SU-DHL-6 (cell line): ENCODE measurements around the gene LIMD2.

ENCODE experiments used
- H2AFZ ChIP-seq: fragments of 200-600 bp; sonication (generic); 2 replicates; pipeline ENCODE4 v1.6.1; 2014; ENCODE audit warnings: low read depth, mild to moderate bottlenecking, moderate library complexity, mixed read lengths, antibody characterized with exemption, low read length; ENCODE audit not compliant: severe bottlenecking
- H3F3A ChIP-seq: fragments of 200-600 bp; shearing (Covaris generic); 2 replicates; pipeline ENCODE4 v1.6.0; 2016; ENCODE audit warnings: antibody characterized with exemption, mild to moderate bottlenecking; ENCODE audit not compliant: insufficient read depth
- H3K27ac ChIP-seq: fragments of 200-600 bp; sonication (generic); 2 replicates; pipeline ENCODE4 v1.5.1; 2016; ENCODE audit warnings: low read depth, mild to moderate bottlenecking, low read length, moderate library complexity, mixed read lengths
- H3K27me3 ChIP-seq: fragments of 200-600 bp; sonication (generic), shearing (Covaris generic); 2 replicates; pipeline ENCODE4 v1.6.0; 2014; ENCODE audit warnings: mild to moderate bottlenecking, low read length
- H3K36me3 ChIP-seq: fragments of 200-600 bp; sonication (generic); 2 replicates; pipeline ENCODE4 v1.6.1; 2014; ENCODE audit warnings: mild to moderate bottlenecking, low read length, mixed read lengths
- H3K4me2 ChIP-seq: fragments of 300-600, 200-600 bp; shearing (Covaris generic), sonication (generic); 2 replicates; pipeline ENCODE4 v1.6.0; 2014; ENCODE audit warnings: low read length, low read depth, mild to moderate bottlenecking; ENCODE audit not compliant: poor library complexity, severe bottlenecking
- H3K4me3 ChIP-seq: fragments of 200-600 bp; sonication (generic); 2 replicates; pipeline ENCODE4 v1.5.1; 2014; ENCODE audit warnings: antibody characterized with exemption, low read length, mild to moderate bottlenecking, mixed read lengths; ENCODE audit not compliant: insufficient read depth, poor library complexity, severe bottlenecking
- H3K79me2 ChIP-seq: fragments of 200-600 bp; sonication (generic); 2 replicates; pipeline ENCODE4 v1.6.1; 2014; ENCODE audit warnings: mild to moderate bottlenecking, low read length, moderate library complexity; ENCODE audit not compliant: insufficient read depth
- H3K9ac ChIP-seq: fragments of 200-600 bp; sonication (generic); 2 replicates; pipeline ENCODE4 v1.7.0; 2014; ENCODE audit warnings: mild to moderate bottlenecking, low read length
- H3K9me2 ChIP-seq: fragments of 200-600 bp; sonication (generic); replicated peaks from 2 replicates; pipeline ENCODE4 v1.6.1; 2014; ENCODE audit warnings: low read length; ENCODE audit not compliant: insufficient read depth
- H3K9me3 ChIP-seq: fragments of 200-600 bp; sonication (generic); 2 replicates; pipeline ENCODE4 v1.6.1; 2014; ENCODE audit warnings: low read length, mixed read lengths; ENCODE audit not compliant: insufficient read depth
- H4K20me1 ChIP-seq: fragments of 200-600 bp; sonication (generic); 2 replicates; pipeline ENCODE4 v1.6.1; 2014; ENCODE audit warnings: low read depth, mild to moderate bottlenecking, antibody characterized with exemption, low read length, moderate library complexity, mixed read lengths
- EZH2phosphoT487 ChIP-seq: fragments of 200-600 bp; sonication (generic), shearing (Covaris generic); conservative IDR thresholded peaks from 2 replicates; pipeline ENCODE4 v1.6.1; 2018; ENCODE audit warnings: mild to moderate bottlenecking, antibody characterized with exemption, low read length, moderate library complexity, mixed read lengths
- TF ChIP-seq, protein P1 (sequence below): fragments of 200-600 bp; sonication (generic); IDR thresholded peaks from one replicate; pipeline ENCODE4 v1.5.1; 2017; ENCODE audit warnings: antibody characterized with exemption, mild to moderate bottlenecking, low read length, moderate library complexity; ENCODE audit not compliant: insufficient read depth, poor library complexity, severe bottlenecking

The LIMD2 gene

DNA sequence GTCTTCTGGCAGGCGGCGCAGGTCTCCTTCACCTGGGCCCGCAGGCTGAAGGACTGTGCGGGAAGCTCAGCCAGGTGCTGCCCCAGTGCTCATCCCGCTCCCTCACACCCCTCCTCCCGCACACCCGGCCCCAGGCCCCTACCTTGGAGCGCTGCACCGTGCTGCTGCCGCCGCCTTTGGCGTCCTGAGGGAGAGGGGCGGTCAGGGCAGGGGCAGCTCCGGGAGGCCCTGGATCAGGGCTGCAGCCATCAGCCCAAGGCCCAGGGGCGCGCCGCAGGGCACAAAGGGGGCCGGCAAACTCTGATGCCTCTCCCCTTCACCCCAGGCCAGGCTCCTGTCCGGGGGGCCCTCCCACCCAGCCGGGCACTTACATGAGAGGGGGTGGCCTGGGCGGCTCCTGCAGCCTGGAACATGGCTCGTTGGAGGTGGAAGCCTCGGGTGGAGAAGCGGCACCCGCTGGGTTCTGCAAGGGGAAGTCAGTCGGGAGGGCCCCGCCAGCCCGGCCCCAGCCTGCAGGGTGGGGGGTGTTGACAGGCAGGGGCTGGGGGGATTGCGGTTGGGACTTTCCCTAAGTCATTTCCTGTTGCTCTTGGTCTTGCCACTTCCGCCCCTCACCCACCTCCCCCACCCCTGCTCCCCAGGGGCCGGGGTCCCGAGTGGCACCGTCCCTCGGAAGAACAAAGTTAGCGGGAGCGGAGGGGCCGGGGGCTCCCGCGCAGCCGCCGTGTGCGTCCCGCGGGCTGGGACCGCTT, 863 bp downstream of the LIMD2 start:
- Histone ChIP-seq H3K27ac (peak overlapping the region; percentile 98), H3K9me2 (no peaks in the 10 kb centered on the region), H3K79me2 (peaks cover 12% of the 10 kb centered on the region), H3K9me3 (no peaks in the 10 kb centered on the region), H3K9ac (peak overlapping the region; percentile 99), H3K36me3 (no peaks in the 10 kb centered on the region; the same call in 1 of the 2 replicates), H3K4me2 (peak overlapping the region; percentile 93), H4K20me1 (no peaks in the 10 kb centered on the region), H3F3A (peaks cover 49% of the 10 kb centered on the region), H3K4me3 (peak overlapping the region; percentile 73), H2AFZ (no peak overlapping the region), H3K27me3 (no peaks in the 10 kb centered on the region)
- TF ChIP-seq EZH2phosphoT487 = no peak
- TF ChIP-seq, protein P1, sequence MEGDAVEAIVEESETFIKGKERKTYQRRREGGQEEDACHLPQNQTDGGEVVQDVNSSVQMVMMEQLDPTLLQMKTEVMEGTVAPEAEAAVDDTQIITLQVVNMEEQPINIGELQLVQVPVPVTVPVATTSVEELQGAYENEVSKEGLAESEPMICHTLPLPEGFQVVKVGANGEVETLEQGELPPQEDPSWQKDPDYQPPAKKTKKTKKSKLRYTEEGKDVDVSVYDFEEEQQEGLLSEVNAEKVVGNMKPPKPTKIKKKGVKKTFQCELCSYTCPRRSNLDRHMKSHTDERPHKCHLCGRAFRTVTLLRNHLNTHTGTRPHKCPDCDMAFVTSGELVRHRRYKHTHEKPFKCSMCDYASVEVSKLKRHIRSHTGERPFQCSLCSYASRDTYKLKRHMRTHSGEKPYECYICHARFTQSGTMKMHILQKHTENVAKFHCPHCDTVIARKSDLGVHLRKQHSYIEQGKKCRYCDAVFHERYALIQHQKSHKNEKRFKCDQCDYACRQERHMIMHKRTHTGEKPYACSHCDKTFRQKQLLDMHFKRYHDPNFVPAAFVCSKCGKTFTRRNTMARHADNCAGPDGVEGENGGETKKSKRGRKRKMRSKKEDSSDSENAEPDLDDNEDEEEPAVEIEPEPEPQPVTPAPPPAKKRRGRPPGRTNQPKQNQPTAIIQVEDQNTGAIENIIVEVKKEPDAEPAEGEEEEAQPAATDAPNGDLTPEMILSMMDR = no peak

DNA sequence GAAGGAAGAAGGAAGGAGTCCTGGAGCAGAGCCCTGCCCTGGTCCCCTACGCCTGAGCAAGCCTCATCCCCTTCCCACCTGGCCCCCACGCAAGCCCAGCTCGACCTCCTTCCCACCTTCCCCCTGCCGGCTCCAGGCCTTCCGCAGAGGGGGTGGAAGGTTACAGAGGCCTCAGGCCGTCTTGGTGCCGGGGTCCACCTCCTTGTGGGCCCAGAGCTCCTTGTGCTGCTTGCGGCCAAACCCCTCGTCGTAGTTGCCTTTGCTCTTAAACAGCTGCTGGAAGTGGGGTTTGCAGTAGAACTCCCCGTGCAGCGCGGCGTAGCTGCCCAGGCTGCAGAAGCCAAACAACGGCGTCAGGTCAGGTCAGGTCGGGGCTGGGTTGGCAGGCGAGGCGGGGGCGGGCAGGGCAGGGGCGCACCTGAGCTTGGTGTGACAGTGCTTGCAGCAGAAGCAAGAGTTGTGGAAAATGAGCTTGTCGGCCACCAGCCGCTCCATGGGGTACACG, 1.5 kb downstream of the LIMD2 start:
- peaks cover 49% of the 10 kb centered on the region for H3F3A ChIP-seq

DNA sequence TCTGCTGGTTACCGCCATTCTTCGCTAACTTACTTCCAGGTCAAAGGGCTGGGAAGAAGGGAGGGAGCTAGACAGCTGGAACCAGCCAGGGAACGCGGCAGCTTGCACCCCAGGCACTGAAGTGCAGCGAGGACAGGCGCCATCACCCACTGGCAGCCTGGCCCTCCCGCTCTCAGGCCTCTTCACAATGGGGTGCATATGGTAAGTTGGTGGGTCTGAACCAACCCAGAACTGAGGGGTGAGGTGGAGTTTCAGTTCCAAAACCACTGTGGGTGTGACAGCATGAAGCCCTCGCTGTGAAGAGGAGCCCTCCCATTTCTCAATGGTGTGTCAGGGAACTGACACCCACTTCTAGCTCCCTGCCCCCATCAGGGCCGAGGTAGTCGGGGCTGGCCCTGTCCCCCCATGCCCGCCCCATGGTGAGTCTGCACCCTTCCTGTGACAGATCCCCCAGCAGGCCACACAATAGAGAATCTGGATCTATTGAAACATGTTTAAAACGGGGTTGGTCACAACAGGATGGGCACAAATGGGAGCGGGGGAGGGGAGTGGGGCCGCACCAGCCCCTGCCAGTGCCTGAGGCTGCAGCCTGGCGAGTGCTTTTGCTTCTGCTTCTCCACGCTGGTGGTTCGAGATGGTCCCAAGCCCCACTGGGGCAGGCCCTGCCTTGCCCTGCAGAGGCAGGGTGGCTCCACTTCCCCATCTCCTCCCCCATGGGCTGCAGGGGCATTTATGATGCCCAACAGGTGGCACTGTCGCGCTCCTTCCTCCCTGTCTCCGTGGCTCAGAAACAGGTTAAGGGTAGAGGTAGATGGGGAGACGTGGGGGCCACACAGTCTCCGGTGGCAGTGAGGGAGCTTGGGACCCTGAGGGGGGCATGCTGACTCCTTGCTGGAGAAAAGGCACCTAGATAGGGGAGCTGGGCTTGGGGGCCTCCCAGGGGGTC, 2.3 kb downstream of the LIMD2 start:
- Histone ChIP-seq H3K4me2 (peak overlapping the region; percentile 93), H3F3A (peaks cover 48% of the 10 kb centered on the region), H3K9me2 (no peaks in the 10 kb centered on the region), H3K9me3 (no peaks in the 10 kb centered on the region), H3K27me3 (no peaks in the 10 kb centered on the region), H4K20me1 (no peaks in the 10 kb centered on the region), H2AFZ (no peak overlapping the region), H3K4me3 (peak overlapping the region; percentile 73), H3K36me3 (no peaks in the 10 kb centered on the region; the same call in 1 of the 2 replicates), H3K9ac (peak overlapping the region; percentile 99), H3K27ac (peak overlapping the region; percentile 98), H3K79me2 (peaks cover 12% of the 10 kb centered on the region)
- TF ChIP-seq, protein P1 = peak; percentile 89
- no peak for TF ChIP-seq EZH2phosphoT487

More for the DNA sequence above, 1.5 kb downstream of the LIMD2 start:
- Histone ChIP-seq H4K20me1 (no peaks in the 10 kb centered on the region), H3K79me2 (peaks cover 12% of the 10 kb centered on the region), H3K9ac (peak overlapping the region; percentile 99), H2AFZ (no peak overlapping the region), H3K4me2 (peak overlapping the region; percentile 93), H3K9me2 (no peaks in the 10 kb centered on the region), H3K9me3 (no peaks in the 10 kb centered on the region), H3K27me3 (no peaks in the 10 kb centered on the region), H3K27ac (peak overlapping the region; percentile 98), H3K4me3 (peak overlapping the region; percentile 73), H3K36me3 (no peaks in the 10 kb centered on the region; the same call in 1 of the 2 replicates)
- no peak for TF ChIP-seq EZH2phosphoT487
- TF ChIP-seq, protein P1 = no peak
